ENCODE results near the gene ATAD5.

ATAD5 gene

GRCh38 chr17:30858556-30859250 is 26.9 kb downstream of the ATAD5 start:
- TF ChIP-seq CTCF (IDR thresholded peaks at IDR 0.05; ENCODE audit: insufficient read depth, low read length) (no peak), POLR2AphosphoS5 (IDR thresholded peaks at IDR 0.05; ENCODE audit: low read depth) (no peak), SPI1 (IDR thresholded peaks at IDR 0.05; ENCODE audit: borderline replicate concordance, low read depth) (no peak), GABPA (IDR thresholded peaks at IDR 0.05; ENCODE audit: low read depth) (no peak), REST (IDR thresholded peaks at IDR 0.05; ENCODE audit: insufficient replicate concordance, low read depth) (no peak)
- no peak for DNase-seq (ENCODE audit: low read depth in 1 of 2, low spot score in 1 of 2)

GRCh38 chr17:30864636-30865035 is 32.9 kb downstream of the ATAD5 start:
- no peak for DNase-seq (ENCODE audit: low read depth in 1 of 2, low spot score in 1 of 2)
- TF ChIP-seq GABPA (IDR thresholded peaks at IDR 0.05; ENCODE audit: low read depth) = no peak
- no peak for TF ChIP-seq SPI1 (IDR thresholded peaks at IDR 0.05; ENCODE audit: borderline replicate concordance, low read depth)
- no peak for TF ChIP-seq POLR2AphosphoS5 (IDR thresholded peaks at IDR 0.05; ENCODE audit: low read depth)
- no peak for TF ChIP-seq CTCF (IDR thresholded peaks at IDR 0.05; ENCODE audit: insufficient read depth, low read length)
- TF ChIP-seq REST (IDR thresholded peaks at IDR 0.05; ENCODE audit: insufficient replicate concordance, low read depth) = no peak
- H3K27me3 ChIP-seq (ENCODE audit: insufficient read depth, poor library complexity, severe bottlenecking) = no peaks in the 10 kb centered on the region
- no peak overlapping the region for H3K27ac ChIP-seq (replicated peaks)
- H3K4me3 ChIP-seq (replicated peaks; ENCODE audit: insufficient read depth, low read length) = no peak overlapping the region

More at GRCh38 chr17:30858556-30859250, 26.9 kb downstream of the ATAD5 start:
- Histone ChIP-seq H3K27me3 (ENCODE audit: insufficient read depth, poor library complexity, severe bottlenecking) (no peaks in the 10 kb centered on the region), H3K4me3 (replicated peaks; ENCODE audit: insufficient read depth, low read length) (no peak overlapping the region), H3K27ac (replicated peaks) (no peak overlapping the region)

- no peak for TF ChIP-seq POLR2AphosphoS5 (IDR thresholded peaks at IDR 0.05; ENCODE audit: low read depth)
- TF ChIP-seq REST (IDR thresholded peaks at IDR 0.05; ENCODE audit: insufficient replicate concordance, low read depth) = no peak
- TF ChIP-seq CTCF (IDR thresholded peaks at IDR 0.05; ENCODE audit: insufficient read depth, low read length) = no peak
- TF ChIP-seq SPI1 (IDR thresholded peaks at IDR 0.05; ENCODE audit: borderline replicate concordance, low read depth) = no peak
- TF ChIP-seq GABPA (IDR thresholded peaks at IDR 0.05; ENCODE audit: low read depth) = no peak
- Histone ChIP-seq H3K27ac (replicated peaks) (no peak overlapping the region), H3K4me3 (replicated peaks; ENCODE audit: insufficient read depth, low read length) (no peak overlapping the region), H3K27me3 (ENCODE audit: insufficient read depth, poor library complexity, severe bottlenecking) (no peaks in the 10 kb centered on the region)
- DNase-seq (ENCODE audit: low read depth in 1 of 2, low spot score in 1 of 2) = no peak
Measured at GRCh38 chr17:30869005-30869404, 37.2 kb downstream of the ATAD5 start.

Data from HL-60 (cell line).